Epithelial cell of proximal tubule (primary cell): ENCODE data around the gene NOTUM. TPM values are rescaled to one million over a fixed set of nuclear protein-coding genes. Genes with fewer than 3 reads are reported as not detected.
A peak's percentile ranks its signal among the peaks of the same experiment; 100 is the strongest.

Experiments
- DNase-seq: peaks from one replicate; pipeline ENCODE4 v3.0.0-alpha.2; 2011; ENCODE audit warnings: low read depth
- H3K4me3 ChIP-seq: 2 replicates; pipeline ENCODE4 v1.5.1; 2011; ENCODE audit warnings: low read depth, mild to moderate bottlenecking, low read length
- CTCF ChIP-seq: conservative IDR thresholded peaks from 2 replicates; pipeline ENCODE4 v1.5.1; 2012; ENCODE audit warnings: low read depth, mild to moderate bottlenecking, low read length
- total RNA-seq: library from RNA; depleted of rRNA; stranded (reverse); fragments of >200 nt; gene quantifications from 2 replicates; pipeline ENCODE4 v1.2.3, GENCODE V29; 2015

The NOTUM gene
- total RNA-seq, 1 donor from 2014 or later: not detected

- DNase-seq: no peak
- TF ChIP-seq CTCF: no peak
- H3K4me3 ChIP-seq: peak overlapping the region; percentile 14
Observed at GRCh38 chr17:81991684-81992305, 30.8 kb upstream of the NOTUM start.

- no peak for TF ChIP-seq CTCF
- H3K4me3 ChIP-seq: no peak overlapping the region
- DNase-seq: no peak
Observed at GRCh38 chr17:81990836-81991683, 30.1 kb upstream of the NOTUM start.

DNA sequence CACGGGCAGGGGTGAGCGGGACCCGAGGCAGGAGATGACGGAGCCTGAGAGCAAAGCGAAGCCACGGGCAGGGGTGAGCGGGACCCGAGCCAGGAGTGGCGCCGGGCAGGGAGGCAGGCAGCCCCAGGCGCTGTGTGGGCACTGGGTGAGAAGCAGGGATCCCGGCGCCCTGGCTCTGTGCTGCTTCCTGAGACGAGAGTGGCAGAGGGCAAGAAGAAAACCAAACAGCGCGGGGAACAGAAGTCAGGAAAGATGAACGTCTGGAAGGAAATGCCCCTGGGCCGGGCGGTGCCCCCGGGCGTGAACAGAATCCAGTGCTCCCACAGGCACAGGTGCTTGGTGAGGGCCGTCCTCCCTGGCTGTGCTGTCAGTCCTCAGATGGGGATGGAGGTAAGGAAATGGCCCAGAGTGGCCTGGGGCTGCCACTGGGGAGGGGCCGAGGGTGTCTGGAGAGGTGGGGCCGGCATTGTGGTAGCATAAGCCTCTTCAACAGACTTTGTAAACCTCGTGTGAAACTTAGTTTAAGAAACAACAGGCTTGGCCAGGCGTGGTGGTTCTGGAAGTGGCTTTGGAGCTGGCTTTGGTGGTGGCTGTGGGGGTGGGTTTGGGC is 26.3 kb upstream of the NOTUM start:
- DNase-seq: no peak
- no peak overlapping the region for H3K4me3 ChIP-seq
- no peak for TF ChIP-seq CTCF

DNA sequence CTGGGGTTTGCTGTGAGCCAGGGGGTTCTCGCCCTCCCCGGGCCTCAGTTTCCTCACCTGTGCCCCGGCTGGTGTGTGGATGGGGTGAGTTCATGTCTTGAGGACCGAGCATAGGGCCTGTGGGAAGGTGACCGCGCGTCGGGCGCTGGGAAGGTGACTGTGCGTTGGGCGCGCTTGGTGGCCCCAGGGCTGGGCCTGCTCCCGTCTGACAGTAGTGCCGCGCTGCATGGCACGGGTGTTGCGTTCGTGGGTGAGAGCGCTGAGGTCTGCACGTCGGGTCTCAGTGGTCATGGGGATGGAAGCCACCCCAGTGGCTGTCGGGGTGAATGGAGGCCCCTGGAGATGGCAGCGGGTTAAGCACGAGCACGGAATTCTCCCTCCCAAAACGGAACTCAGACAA is 25.6 kb upstream of the NOTUM start:
- H3K4me3 ChIP-seq: no peak overlapping the region
- TF ChIP-seq CTCF: no peak
- no peak for DNase-seq

DNA sequence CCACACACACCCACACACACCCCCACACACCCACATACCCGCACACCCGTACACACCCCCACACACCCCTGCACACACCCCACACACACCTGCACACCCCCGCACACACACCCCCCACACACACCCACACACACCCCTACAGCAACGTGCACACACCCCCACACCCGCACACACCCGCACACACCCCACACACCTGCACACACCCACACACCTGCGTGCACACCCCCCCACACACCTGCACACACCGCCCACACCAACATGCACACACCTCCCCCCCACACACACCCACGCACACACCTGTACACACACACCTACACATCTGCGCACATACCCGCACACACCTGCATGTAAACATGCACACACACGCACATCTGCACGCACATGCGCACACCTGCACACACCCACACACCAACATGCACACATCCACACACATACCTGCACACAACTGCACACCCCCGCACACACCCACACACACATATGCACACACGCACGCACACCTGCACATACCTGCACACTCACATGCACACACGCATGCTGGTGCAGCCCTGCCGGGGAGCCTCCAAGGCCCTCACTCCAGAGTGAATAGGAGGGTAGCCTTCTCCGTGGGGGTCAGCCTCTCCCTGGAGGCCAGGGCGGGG is 23.9 kb upstream of the NOTUM start:
- DNase-seq: no peak
- TF ChIP-seq CTCF: no peak
- no peak overlapping the region for H3K4me3 ChIP-seq

- TF ChIP-seq CTCF: no peak
- no peak for DNase-seq
- H3K4me3 ChIP-seq: no peak overlapping the region
Observed at GRCh38 chr17:81983639-81984373, 22.8 kb upstream of the NOTUM start.
